Right renal cortex interstitium (tissue), 3 donors: ENCODE results near the gene ZFAND3. TPM values are rescaled to one million over a fixed set of nuclear protein-coding genes. Genes with fewer than 3 reads are reported as not detected.
"Not testable (repeated sequence)": the region's sequence is repeated elsewhere in the genome, so short reads cannot be mapped to it uniquely, and the experiment has no call there.

ENCODE experiments used
- DNase-seq, 3 donors: peaks; one replicate each; pipeline ENCODE4 v3.0.0-alpha.2; 2013; ENCODE audit warnings: low read depth in 3 of 3, low spot score in 2 of 3
- polyA plus RNA-seq, 3 donors: library from polyadenylated mRNA; unstranded; fragments of 120-200 nt; gene quantifications; one replicate each; pipeline ENCODE4 v1.2.1, GENCODE V29; 2013; ENCODE audit not compliant: insufficient read length in 3 of 3

Gene ZFAND3
- polyA plus RNA-seq, 3 donors, result 164 to 166 (median 164) TPM

DNA sequence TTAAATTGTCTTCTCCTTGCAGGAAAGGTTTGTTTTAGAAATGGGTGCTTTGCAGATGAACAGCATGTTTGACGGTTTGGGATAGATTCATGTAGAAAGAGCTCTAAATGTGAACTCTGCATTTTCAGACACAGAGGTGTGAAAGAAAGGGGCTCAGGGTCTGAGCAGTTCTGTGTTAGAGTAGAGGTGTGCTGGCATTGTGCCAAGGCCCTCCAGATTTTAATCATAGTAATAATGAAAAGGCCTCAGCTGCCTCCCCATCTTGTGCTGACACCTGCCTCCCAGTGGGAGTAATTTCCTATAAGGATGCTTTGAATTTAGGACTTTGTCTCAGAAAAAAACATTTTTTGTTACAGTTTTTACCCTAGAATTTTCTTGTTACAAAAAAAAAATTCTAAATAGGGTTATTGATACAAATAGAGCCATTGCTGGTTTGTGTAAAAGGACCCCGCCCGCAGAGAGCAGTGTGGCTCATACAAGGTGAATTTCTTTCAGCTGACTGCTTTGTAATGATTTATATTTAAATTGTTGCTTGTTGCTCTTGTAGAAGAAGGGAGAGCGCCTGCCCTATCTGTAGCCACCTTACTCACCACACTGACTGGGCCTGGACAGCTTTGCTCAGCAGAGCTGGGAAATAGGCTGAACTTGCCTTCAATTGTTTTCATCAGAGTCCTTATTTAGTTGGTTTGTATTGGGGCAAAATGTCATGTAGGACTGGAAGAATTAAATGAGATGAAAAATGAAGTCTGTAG, 294.5 kb downstream of the ZFAND3 start:
- no peak for DNase-seq

DNA sequence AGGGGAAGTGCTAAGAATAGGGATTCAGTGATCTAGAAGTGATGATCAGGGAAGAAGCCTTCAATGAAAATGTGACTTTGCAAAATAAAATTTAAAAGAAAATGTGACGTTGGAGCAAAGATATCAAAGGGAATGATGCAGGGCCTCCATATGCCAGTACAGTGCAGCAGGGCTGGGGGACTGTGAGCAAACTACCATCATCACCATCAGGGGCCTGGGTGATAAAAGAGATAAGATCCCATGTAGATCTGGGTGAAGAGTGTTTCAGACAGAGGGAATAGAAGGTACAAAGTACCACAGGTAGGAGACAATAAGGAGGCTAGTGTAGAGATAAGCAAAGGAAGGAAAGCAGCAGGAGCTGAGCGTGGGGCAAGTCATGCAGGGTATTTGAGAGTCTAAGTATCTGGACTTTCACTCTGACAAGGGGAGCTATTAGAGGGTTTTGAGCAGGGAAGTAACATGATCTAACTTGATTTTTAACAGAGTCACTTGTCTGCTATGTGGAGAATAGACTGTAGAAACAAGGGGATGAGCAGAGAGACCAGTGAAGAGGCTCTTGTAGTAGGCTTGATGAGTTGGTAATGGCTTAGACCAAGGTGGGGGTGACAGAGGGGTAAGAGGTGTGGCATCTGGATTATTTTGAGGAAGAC, 295.6 kb downstream of the ZFAND3 start:
- DNase-seq, result no peak

DNA sequence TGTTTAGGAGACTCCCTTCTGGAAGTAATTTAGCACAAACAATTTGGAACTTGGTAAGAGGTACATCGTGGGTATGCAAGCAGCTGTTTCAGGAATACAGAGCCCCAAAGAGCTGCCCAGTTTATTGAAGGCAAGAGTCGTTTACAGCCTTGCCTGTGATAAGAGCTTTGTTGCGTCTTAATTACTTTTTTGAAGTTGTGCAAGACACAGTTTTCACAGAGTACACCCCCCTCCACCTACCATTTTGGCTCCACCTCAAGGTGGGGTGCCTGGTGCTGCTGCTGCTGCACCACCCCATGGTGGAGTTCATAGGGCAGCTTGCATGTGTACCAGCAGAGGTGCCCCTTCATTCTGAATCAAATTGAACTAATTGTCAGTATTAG, 296.1 kb downstream of the ZFAND3 start:
- no peak for DNase-seq

DNA sequence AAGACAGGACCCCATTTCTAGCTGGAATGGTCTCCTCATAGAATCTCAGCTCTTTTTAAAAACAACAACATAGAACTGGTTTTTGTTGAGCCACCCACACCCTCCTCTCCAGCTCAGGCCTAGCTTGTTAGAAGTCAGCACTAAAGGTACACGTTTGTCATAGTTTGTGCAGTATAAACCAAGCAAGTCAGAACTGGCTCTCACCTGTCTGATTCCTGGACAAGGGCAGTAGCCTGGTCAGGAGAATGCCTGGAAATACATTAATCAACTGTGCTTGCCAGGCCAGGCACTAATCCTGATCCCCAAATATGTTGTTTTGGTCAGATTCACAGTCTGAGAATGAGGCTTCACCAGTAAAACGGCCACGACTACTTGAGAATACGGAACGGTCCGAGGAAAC, 296.7 kb downstream of the ZFAND3 start:
- no peak for DNase-seq

DNA sequence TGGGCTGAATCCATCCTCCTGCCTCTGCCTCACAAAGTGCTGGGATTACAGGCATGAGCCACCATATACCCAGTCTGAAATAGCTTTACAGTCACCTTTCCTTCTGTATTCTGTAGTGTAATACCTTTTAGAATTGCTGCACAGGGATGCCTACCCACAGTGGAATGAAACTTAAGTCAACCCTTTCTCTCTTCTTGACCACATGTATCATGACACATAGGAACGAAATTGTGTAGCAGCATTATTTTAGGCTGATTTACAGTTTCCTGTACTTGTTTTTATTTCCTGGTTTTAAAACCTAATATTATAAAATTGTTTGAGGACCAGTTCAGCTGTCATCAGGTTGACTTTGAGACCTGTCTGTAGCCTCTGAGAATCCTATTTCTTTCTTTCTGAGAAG, 297.8 kb downstream of the ZFAND3 start:
- DNase-seq, result no peak

DNA sequence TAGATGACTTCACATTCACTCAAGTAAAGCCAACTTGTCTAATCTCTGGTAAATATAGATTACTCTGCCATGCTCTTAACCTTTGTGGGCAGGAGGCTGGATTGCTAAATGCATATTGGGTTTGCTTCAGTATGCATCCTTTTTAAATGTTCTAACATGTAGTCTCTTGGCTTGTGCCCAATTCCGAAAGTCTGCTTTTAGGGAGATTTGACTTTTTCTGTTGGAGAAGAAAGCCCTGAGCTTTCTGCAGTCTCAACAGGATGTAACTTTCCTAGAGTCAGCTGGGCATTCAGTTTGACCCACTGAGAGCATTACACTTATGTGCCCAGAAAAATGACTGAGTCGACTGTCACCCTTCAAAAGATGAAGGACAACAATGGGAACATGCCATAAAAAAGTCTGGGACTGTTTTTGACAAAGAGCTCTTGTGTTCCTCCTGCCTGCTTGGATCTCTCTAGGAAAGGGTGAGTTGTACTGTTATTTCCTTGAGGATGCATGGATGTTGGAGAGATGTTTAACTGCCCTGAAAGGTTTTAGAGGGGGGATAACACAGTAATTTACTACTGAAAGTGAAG, 299.4 kb downstream of the ZFAND3 start:
- no peak for DNase-seq

DNA sequence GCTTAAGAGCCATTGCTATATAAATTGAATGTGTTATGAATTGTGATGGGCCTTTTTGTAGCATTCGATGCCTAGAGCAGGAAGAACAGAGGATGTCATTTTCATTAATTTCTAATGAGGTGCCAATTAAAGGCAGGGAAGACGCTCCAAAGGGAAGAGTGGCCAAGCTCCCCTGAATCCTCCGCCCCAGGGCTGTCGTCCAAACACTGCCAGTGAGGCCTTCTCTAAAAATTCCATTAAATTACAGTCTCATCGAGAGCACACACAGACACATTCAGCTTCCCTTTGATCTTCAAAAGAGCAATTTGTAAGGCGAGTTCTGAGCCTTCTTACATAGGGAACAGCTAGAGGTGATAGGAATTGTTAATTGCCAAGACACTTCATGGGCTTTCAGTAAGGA, 300.0 kb downstream of the ZFAND3 start:
- no peak for DNase-seq

DNA sequence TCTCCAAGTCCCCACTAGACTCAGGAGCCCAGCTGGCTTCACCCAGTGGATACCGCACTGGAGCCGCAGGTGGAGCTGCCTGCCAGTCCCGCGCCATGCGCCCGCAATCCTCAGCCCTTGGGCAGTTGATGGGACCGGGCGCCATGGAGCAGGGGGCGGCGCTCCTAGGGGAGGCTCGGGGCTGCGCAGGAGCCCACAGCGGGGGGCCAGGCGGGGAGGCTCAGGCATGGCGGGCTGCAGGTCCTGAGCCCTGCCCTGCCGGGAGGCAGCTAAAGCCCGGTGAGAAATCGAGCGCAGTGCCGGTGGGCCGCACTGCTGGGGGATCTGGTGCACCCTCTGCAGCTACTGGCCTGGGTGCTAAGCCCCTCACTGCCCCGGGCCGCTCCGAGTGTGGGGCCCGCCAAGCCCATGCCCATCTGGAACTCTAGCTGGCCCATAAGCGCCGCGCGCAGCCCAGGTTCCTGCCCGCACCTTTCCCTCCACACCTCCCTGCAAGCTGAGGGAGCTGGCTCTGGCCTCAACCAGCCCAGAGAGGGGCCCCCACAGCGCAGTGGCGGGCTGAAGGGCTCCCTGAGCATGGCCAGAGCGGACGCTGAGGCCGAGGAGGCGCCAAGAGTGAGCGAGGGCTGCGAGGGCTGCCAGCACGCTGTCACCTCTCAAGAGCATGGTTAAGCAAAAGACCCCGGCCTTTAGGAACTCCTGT, 304.8 kb downstream of the ZFAND3 start:
- DNase-seq, result not testable (repeated sequence)

DNA sequence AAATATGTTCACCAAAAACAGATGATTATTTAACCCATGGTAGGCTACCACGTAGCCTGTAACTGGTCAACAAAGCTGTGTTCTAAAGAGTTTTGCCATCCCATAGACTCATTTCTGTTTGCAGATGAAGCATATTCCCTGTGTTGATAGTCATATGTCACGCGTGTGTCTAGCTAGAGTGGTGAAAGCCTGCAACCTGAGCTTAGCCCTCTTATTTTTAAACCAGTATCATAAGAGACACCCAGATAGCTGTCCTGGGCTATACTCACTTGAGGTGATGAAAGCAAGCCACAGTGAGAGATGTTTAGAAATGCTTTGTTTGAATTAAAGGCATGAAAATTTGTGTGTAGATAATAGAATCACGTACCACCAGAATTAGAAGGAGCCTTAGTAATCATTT, 307.8 kb downstream of the ZFAND3 start:
- DNase-seq, result no peak

DNA sequence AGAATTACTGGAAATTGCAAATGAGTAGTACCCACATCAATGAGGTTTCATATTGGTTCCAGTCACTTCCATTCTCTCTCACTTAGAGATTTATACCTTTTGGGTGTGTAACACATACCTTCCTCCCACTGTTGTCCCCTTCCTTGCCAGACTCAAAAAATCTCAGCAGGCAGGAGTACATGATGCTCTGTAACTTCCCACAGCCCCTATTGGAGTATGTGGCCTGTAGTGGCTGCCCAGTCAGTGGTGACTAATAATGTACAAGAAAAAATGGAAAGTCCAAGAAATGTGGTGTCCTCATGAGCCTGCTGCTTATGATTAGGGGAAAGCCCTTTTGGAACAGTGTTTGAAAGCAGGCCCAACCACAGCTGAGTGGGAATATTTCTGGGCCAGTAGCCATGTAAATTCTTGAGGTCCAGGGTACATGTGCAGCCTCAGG, 312.0 kb downstream of the ZFAND3 start:
- DNase-seq, result no peak

DNA sequence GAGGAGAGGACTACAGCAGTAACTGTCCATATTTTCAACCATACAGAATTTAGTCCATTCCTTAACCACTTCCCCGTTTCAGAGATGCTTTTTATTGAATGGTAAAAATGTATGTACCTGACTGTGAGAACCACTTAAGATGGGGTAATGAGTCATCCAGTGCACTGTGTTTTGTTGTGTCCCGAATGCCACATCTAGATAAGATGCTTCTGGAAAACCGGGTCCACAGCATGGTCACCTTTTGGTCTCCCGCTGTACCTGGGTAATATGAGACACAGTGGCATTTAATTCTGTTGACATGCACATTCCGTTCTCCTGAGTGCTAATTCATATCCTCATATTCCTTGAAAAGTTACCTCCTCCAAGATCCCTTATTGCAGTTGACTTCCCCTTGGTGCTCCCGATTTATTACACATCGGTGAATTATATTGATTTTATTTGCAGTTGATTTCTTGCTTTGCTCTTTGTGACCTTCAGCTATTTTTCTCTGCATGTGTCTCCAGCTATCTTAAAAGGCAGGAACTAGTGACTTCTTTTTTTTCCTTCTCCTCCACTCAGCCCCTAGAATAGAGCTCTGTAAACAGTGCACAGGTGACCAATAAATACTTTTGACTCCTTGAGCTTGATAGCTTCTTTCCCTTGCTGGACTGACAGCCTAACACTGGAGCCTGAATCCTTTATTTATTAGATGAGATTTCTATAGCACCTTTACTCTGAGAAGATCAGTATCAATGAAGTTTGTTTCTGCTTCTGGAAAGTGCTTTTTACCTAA, 314.6 kb downstream of the ZFAND3 start:
- DNase-seq, result no peak

DNA sequence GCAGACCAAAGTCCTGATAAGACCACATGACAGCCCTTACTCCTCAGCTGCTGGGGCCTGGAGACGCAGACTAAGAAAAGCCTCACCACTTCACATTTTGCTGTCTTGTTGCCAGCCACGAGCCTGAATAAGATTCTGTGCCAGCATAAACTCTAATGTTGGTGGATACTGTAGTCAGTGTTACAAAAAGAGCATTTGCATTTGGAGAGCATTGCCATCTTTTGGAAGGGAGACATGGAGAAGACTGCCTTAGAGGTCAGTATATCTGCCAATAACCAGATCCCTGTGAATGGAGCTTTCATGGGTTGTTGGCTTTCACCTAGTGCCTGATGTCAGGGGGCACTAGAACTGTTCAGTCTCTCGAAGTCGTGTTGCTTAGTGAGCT, 315.2 kb downstream of the ZFAND3 start:
- no peak for DNase-seq

DNA sequence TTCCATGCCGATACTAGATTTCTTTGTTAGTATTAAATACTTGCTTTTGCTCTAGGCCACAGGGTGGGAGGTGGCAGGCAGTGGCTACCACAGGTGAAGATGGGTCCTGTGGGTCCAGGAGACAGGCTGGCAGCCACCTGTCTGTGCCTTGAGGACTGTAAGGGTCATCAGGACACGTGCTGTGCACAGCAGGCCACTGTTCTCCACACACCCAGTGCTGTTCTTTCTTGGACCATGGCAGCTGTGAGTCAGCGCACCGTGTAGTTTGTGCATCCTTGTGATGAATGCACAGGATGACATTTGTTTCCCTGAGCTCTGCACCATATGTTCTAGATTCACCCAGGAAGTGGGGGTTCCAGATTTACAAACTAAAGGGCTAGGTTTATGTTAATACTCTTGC, 317.0 kb downstream of the ZFAND3 start:
- no peak for DNase-seq

DNA sequence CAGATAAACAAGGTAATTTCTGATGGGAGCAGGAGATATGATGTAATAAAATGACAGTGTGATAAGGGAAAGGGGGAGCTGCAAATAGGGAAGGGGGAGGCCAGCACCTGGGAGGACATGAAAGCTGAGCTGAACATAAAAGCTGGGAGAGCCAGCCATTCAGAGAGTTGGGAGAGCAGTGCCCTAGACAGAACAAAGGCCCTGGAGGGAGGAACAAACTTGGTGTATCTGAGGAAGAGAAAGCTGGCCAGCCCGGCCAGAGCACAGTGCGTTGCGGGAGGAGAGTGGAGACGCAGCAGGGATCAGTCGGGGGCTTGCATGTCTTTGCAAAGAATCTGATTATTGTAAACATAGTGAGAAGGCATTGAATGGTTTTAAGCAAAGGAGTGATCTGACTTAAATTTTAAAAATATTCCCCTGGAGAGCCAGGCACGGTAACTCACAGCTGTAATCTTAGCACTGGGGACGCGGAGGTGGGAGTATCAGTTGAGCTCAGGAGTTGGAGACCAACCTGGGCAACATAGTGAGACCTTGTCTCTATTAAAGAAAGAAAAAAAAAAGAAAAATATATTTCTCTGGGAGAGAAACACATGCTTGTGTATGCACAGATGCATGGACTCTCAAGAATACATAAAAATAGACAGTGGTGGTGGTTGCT, 318.2 kb downstream of the ZFAND3 start:
- peak in 1 of 3 donors; percentile 18 for DNase-seq

DNA sequence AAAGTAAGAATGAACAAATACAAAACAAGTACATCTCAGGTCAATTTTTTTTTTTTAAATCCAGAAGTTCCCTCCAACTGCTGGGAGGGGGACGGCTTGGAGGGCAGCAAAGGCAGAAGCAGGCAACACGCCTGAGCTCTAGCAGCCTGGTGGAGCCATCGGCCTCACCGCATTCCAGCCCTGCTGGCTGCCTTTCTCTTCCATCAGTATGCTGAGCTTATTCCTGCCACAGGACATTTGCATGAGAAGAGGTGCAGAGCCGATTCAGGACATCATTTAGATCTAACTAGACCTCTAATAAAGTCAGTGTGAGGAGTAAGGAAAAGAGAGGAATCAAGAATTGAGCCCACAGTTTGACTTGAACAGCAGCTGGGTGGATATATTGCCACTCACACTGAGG, 318.8 kb downstream of the ZFAND3 start:
- no peak for DNase-seq

DNA sequence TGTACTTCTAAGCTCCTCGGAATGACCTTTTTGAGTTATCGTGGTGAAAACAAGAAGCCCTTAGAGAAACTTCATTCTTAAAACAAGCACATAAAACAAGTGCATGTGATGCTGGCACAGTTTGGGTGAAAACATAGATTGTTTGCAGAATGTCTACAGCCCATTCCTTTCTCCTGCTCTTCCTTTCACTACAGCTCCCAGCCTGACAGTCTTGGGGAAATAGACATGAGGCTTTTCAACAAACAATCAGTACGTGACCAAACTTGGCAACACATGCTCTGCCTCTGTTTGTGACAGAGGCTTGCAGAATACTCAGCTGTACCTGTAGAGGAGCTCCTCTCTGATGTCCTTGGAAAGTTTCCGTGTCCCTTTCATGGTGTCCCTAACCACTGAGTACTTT, 321.6 kb downstream of the ZFAND3 start:
- DNase-seq, result no peak

DNA sequence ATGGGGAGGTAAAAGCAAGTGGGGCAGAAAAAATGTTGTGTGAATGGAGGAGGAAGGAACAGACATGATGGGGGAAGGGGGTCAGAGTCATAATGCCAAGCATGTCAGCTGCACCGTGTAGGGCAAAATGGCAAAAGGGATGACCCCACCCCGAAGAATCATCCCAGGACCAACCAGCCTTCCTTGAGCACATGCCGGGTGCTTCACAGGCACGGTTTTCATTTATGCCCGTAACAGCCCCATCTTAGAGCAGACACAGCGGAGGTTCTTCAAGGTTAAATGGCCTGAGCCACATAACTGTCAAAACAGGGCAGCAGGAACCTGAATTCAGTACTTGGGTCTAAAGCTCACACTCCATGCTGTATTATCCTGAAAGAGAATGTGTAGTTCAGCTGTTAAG, 322.2 kb downstream of the ZFAND3 start:
- DNase-seq, result no peak

DNA sequence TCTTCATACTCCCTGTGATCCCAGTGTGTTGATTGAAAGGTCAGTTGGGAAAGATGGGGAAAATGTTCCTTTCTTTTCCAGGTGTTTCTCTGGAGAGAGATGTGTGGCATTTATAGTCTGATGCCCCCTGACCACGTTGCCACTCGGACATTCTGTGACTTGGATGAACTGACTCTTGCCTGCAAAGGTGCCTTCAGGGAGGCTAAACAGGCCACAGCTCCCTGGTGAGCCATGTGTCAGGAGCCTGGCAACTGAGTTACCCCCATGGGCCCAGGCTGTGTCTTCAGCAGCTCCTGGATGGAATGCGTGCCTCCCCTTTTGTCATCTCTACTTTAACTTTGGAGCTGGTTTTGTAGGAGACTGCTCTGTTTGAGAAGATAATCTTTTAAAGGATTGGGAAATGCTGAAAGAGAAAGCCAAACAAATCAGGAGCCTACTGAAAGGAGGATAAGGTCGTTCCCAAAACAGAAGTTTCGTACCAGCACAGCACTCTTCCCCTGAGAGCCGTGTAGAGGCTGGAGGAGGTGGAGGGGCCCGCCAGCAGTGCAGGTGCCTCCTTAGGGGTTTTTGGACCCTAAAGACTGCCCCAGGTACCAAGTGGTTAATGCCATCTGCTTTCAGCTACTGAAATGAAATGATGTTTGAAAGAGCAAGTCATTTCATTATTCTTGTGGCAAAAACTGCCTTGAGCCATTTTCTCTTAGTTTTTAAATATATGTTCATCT, 322.8 kb downstream of the ZFAND3 start:
- DNase-seq, result no peak
